HEK293 (cell line): ENCODE data around the gene TBC1D5.

Experiments
- CTCF ChIA-PET: fragments of 350-600 bp; formaldehyde crosslinking; extraction: SDS; loops from one replicate; lab custom pipeline; 2021; ENCODE audit warnings: antibody characterized with exemption; lab: Yijun Ruan, JAX
- POLR2A ChIA-PET: fragments of 300-600 bp; formaldehyde crosslinking; extraction: SDS; loops from one replicate; lab custom pipeline; 2020; ENCODE audit warnings: antibody characterized with exemption, inconsistent platforms; lab: Yijun Ruan, JAX
- H3K27ac ChIP-seq: fragments of 200-500 bp; sonication (Bioruptor generic); 2 replicates; pipeline ENCODE4 v1.5.1; 2014; ENCODE audit warnings: low read depth, low read length, control low read depth, inconsistent platforms; ENCODE audit errors: extremely low read depth
- H3K36me3 ChIP-seq, 2 experiments: fragments of 200-500 bp in 1 of 2; sonication (Bioruptor generic) in 1 of 2; 1 replicate in 1 of 2; 2 replicates in 1 of 2; pipeline ENCODE4 v1.5.1; 2014 to 2017; ENCODE audit warnings: inconsistent platforms in 2 of 2, low read length in 2 of 2; ENCODE audit not compliant: control insufficient read depth in 2 of 2, insufficient read depth in 1 of 2
- H3K4me1 ChIP-seq: fragments of 200-500 bp; sonication (Bioruptor generic); 2 replicates; pipeline ENCODE4 v1.5.1; 2014; ENCODE audit warnings: mild to moderate bottlenecking, low read length, inconsistent platforms; ENCODE audit not compliant: control insufficient read depth, insufficient read depth
- H3K4me3 ChIP-seq: 2 replicates; pipeline ENCODE4 v1.5.1; 2011; ENCODE audit warnings: low read depth, mild to moderate bottlenecking, control low read depth, low read length, moderate library complexity
- H3K9me3 ChIP-seq: fragments of 200-500 bp; sonication (Bioruptor generic); 2 replicates; pipeline ENCODE4 v1.5.1; 2014; ENCODE audit warnings: low read depth, low read length, inconsistent platforms; ENCODE audit not compliant: control insufficient read depth, insufficient read depth
- BCL11A ChIP-seq: fragments of 450-650 bp; formaldehyde crosslinking; IDR thresholded peaks from 2 replicates; pipeline ENCODE4 v1.5.1; 2016; ENCODE audit warnings: low read depth, missing biosample characterization, missing genetic modification characterization
- KLF1 ChIP-seq: fragments of 450-650 bp; formaldehyde crosslinking; IDR thresholded peaks from 2 replicates; pipeline ENCODE4 v1.5.1; 2016; ENCODE audit warnings: missing biosample characterization, missing genetic modification characterization
- KLF7 ChIP-seq: fragments of 450-650 bp; formaldehyde crosslinking; IDR thresholded peaks from 2 replicates; pipeline ENCODE4 v1.5.1; 2016; ENCODE audit warnings: missing biosample characterization, missing genetic modification characterization, borderline replicate concordance
- SETDB1 ChIP-seq: IDR thresholded peaks from one replicate; pipeline ENCODE4 v1.6.1; 2017; ENCODE audit warnings: mild to moderate bottlenecking, low read length, moderate library complexity, mixed read lengths; ENCODE audit not compliant: insufficient read length
- ZIC2 ChIP-seq: fragments of 450-650 bp; formaldehyde crosslinking; IDR thresholded peaks from 2 replicates; pipeline ENCODE4 v1.5.1; 2016; ENCODE audit warnings: missing biosample characterization, missing genetic modification characterization
- ZNF121 ChIP-seq: fragments of 450-650 bp; formaldehyde crosslinking; IDR thresholded peaks from 2 replicates; pipeline ENCODE4 v1.5.1; 2016; ENCODE audit warnings: missing biosample characterization, missing genetic modification characterization
- ZNF138 ChIP-seq: fragments of 450-650 bp; formaldehyde crosslinking; IDR thresholded peaks from 2 replicates; pipeline ENCODE4 v1.5.1; 2016; ENCODE audit warnings: missing biosample characterization, missing genetic modification characterization, borderline replicate concordance
- ZNF140 ChIP-seq: fragments of 450-650 bp; formaldehyde crosslinking; IDR thresholded peaks from 2 replicates; pipeline ENCODE4 v1.5.1; 2016; ENCODE audit warnings: missing biosample characterization, missing genetic modification characterization
- ZNF169 ChIP-seq: fragments of 450-650 bp; formaldehyde crosslinking; IDR thresholded peaks from 2 replicates; pipeline ENCODE4 v1.5.1; 2016; ENCODE audit warnings: missing biosample characterization, missing genetic modification characterization
- ZNF19 ChIP-seq: fragments of 450-650 bp; formaldehyde crosslinking; IDR thresholded peaks from 2 replicates; pipeline ENCODE4; 2016; ENCODE audit warnings: missing biosample characterization, missing genetic modification characterization, low read depth
- ZNF221 ChIP-seq: fragments of 450-650 bp; formaldehyde crosslinking; IDR thresholded peaks from 2 replicates; pipeline ENCODE4 v1.5.1; 2017; ENCODE audit warnings: missing biosample characterization, missing genetic modification characterization, borderline replicate concordance
- ZNF23 ChIP-seq: fragments of 450-650 bp; formaldehyde crosslinking; IDR thresholded peaks from 2 replicates; pipeline ENCODE4 v1.5.1; 2016; ENCODE audit warnings: missing biosample characterization, missing genetic modification characterization, borderline replicate concordance
- ZNF391 ChIP-seq: fragments of 450-650 bp; formaldehyde crosslinking; IDR thresholded peaks from 2 replicates; pipeline ENCODE4 v1.5.1; 2016; ENCODE audit warnings: low read depth, missing biosample characterization, missing genetic modification characterization, borderline replicate concordance
- ZNF423 ChIP-seq: fragments of 450-650 bp; formaldehyde crosslinking; IDR thresholded peaks from 2 replicates; pipeline ENCODE4 v1.5.1; 2016; ENCODE audit warnings: missing biosample characterization, missing genetic modification characterization
- ZNF530 ChIP-seq: fragments of 450-650 bp; formaldehyde crosslinking; IDR thresholded peaks from 2 replicates; pipeline ENCODE4 v1.5.1; 2016; ENCODE audit warnings: low read depth, missing biosample characterization, missing genetic modification characterization
- ZNF548 ChIP-seq: fragments of 450-650 bp; formaldehyde crosslinking; IDR thresholded peaks from 2 replicates; pipeline ENCODE4 v1.5.1; 2016; ENCODE audit warnings: missing biosample characterization, missing genetic modification characterization
- ZNF571 ChIP-seq: fragments of 450-650 bp; formaldehyde crosslinking; IDR thresholded peaks from 2 replicates; pipeline ENCODE4 v1.5.0; 2017; ENCODE audit warnings: missing biosample characterization, missing genetic modification characterization
- ZNF585B ChIP-seq: fragments of 450-650 bp; formaldehyde crosslinking; IDR thresholded peaks from 2 replicates; pipeline ENCODE4 v1.5.1; 2016; ENCODE audit warnings: missing biosample characterization, missing genetic modification characterization
- ZNF768 ChIP-seq: fragments of 450-650 bp; formaldehyde crosslinking; IDR thresholded peaks from 2 replicates; pipeline ENCODE4 v1.5.1; 2018; ENCODE audit warnings: missing biosample characterization, mild to moderate bottlenecking, missing genetic modification characterization
- TF ChIP-seq, protein P1 (sequence below): fragments of 450-650 bp; formaldehyde crosslinking; IDR thresholded peaks from 2 replicates; pipeline ENCODE4 v1.5.1; 2017; ENCODE audit warnings: missing biosample characterization, missing genetic modification characterization
- TF ChIP-seq, protein P2 (sequence below): fragments of 450-650 bp; formaldehyde crosslinking; IDR thresholded peaks from 2 replicates; pipeline ENCODE4 v1.5.1; 2016; ENCODE audit warnings: missing biosample characterization, missing genetic modification characterization, borderline replicate concordance
- TF ChIP-seq, protein P3 (sequence below): IDR thresholded peaks from 2 replicates; pipeline ENCODE4 v1.6.1; 2011; ENCODE audit warnings: mild to moderate bottlenecking, low read depth, low read length, borderline replicate concordance
- TF ChIP-seq, protein P4 (sequence below): fragments of 450-650 bp; formaldehyde crosslinking; IDR thresholded peaks from 2 replicates; pipeline ENCODE4 v1.5.1; 2017; ENCODE audit warnings: missing biosample characterization, mild to moderate bottlenecking, missing genetic modification characterization, moderate library complexity

The TBC1D5 gene

DNA sequence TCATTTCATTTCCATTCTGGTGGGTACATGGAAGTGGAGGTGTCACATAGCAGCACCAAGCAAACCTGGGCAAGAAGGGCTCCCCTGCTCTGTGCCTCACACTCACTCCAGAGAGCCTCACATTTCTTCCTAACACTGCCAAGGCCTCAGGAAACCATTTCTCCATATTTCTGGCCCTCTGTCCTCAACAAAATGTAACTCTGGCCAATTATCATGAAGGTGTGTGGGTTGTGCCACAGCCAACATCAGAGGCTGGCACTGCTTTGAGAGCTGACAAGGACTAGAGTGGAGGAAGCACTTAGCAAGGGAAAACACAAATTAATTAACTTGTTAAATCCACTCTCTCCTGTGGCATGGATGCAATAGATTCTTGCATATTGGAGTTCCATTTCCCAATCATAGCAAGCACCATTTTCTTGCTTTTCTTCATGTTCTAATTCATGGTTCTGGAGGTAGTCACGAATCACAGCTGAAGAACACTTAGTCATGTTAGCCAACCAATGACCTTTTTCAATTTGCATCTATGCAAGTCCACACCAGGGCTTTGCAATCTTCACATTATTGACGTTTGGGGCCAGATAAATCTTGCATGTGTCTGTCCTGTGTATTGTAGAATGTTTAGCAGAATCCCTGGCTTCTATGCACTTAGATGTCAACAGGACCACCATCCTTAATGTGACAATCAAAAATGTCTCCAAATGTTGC lies 616.5 kb downstream of the TBC1D5 start:
- POLR2A ChIA-PET: interaction anchor here (0.7 kb wide), 1 partner anchor 276 kb away, joined by 3 read pairs; no protein-coding TSS in a partner anchor

DNA sequence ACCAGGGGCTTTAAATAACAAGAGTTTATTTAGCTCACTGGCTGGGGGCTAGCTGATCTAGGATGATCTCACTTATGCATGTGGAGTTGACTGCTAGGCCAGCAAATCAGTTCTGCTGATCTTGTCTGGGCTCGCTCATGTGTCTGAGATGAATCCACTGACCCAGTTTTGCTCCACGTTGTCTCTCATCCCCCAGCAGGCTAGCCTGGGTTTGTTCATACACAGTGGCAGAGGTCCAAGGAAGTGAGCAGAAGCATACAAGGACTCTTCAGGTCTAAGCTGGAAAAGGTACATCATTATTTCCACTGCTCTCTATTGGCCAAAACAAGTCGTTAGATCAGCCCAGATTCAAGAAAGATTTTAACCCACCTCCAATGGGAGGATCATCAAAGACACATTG lies 619.7 kb downstream of the TBC1D5 start:
- Histone ChIP-seq H3K9me3 (no peaks in the 10 kb centered on the region), H3K4me1 (no peaks in the 10 kb centered on the region), H3K4me3 (no peak overlapping the region), H3K36me3 (no peaks in the 10 kb centered on the region), H3K27ac (no peak overlapping the region)
- CTCF ChIA-PET: no interaction called here
- TF ChIP-seq SETDB1 (no peak), ZNF121 (tag by site-specific recombination) (no peak), ZNF768 (tag by site-specific recombination) (no peak), ZNF571 (no peak)
- TF ChIP-seq, protein P1, sequence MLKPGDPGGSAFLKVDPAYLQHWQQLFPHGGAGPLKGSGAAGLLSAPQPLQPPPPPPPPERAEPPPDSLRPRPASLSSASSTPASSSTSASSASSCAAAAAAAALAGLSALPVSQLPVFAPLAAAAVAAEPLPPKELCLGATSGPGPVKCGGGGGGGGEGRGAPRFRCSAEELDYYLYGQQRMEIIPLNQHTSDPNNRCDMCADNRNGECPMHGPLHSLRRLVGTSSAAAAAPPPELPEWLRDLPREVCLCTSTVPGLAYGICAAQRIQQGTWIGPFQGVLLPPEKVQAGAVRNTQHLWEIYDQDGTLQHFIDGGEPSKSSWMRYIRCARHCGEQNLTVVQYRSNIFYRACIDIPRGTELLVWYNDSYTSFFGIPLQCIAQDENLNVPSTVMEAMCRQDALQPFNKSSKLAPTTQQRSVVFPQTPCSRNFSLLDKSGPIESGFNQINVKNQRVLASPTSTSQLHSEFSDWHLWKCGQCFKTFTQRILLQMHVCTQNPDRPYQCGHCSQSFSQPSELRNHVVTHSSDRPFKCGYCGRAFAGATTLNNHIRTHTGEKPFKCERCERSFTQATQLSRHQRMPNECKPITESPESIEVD (tag by site-specific recombination): no peak
- POLR2A ChIA-PET: no interaction called here

More for the DNA sequence above, 616.5 kb downstream of the TBC1D5 start:
- Histone ChIP-seq H3K9me3 (no peaks in the 10 kb centered on the region), H3K36me3 (no peaks in the 10 kb centered on the region), H3K4me1 (no peaks in the 10 kb centered on the region), H3K4me3 (no peak overlapping the region)
- CTCF ChIA-PET: no interaction called here
- TF ChIP-seq ZNF423: no peak
- TF ChIP-seq, protein P2, sequence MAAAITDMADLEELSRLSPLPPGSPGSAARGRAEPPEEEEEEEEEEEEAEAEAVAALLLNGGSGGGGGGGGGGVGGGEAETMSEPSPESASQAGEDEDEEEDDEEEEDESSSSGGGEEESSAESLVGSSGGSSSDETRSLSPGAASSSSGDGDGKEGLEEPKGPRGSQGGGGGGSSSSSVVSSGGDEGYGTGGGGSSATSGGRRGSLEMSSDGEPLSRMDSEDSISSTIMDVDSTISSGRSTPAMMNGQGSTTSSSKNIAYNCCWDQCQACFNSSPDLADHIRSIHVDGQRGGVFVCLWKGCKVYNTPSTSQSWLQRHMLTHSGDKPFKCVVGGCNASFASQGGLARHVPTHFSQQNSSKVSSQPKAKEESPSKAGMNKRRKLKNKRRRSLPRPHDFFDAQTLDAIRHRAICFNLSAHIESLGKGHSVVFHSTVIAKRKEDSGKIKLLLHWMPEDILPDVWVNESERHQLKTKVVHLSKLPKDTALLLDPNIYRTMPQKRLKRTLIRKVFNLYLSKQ (tag by site-specific recombination): no peak
- no peak for TF ChIP-seq ZNF169 (tag by site-specific recombination)
- TF ChIP-seq, all 188 proteins: peak for 0
- H3K27ac ChIP-seq: no peak overlapping the region

DNA sequence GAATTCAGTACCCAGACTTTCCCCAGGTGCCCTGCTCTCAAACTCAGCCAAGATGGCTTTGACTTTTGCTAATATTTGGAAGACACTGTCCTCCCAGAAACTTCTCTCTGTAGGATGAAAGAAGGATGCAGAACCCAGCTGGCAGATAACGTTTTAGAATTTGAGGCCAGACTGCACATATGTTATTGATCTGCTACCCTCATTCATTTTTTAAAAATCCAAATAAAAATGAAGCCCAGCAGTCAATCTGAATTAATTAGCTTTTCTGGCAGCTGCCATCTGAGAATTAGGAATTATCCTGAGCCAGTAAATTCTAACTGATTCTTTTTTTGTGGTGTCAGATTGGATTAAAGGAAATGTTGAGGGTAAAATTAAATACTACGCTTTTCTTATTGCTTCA lies 621.1 kb downstream of the TBC1D5 start:
- Histone ChIP-seq H3K27ac (no peak overlapping the region), H3K9me3 (no peaks in the 10 kb centered on the region), H3K36me3 (no peaks in the 10 kb centered on the region), H3K4me1 (no peaks in the 10 kb centered on the region), H3K4me3 (no peak overlapping the region)
- ChIA-PET CTCF (no interaction called here), POLR2A (no interaction called here)
- TF ChIP-seq, protein P3, sequence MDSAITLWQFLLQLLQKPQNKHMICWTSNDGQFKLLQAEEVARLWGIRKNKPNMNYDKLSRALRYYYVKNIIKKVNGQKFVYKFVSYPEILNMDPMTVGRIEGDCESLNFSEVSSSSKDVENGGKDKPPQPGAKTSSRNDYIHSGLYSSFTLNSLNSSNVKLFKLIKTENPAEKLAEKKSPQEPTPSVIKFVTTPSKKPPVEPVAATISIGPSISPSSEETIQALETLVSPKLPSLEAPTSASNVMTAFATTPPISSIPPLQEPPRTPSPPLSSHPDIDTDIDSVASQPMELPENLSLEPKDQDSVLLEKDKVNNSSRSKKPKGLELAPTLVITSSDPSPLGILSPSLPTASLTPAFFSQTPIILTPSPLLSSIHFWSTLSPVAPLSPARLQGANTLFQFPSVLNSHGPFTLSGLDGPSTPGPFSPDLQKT: no peak
- TF ChIP-seq ZNF138 (tag by site-specific recombination) (no peak), BCL11A (tag by site-specific recombination) (no peak), ZNF140 (tag by site-specific recombination) (no peak), ZNF768 (tag by site-specific recombination) (no peak), ZNF391 (tag by site-specific recombination) (no peak), ZNF221 (tag by site-specific recombination) (no peak), ZNF530 (no peak), ZNF585B (tag by site-specific recombination) (no peak), KLF7 (tag by site-specific recombination) (no peak), KLF1 (tag by site-specific recombination) (no peak), ZNF23 (tag by site-specific recombination) (no peak), ZNF548 (tag by site-specific recombination) (no peak), ZNF19 (tag by site-specific recombination) (no peak), ZIC2 (tag by site-specific recombination) (no peak)
- TF ChIP-seq, protein P4, sequence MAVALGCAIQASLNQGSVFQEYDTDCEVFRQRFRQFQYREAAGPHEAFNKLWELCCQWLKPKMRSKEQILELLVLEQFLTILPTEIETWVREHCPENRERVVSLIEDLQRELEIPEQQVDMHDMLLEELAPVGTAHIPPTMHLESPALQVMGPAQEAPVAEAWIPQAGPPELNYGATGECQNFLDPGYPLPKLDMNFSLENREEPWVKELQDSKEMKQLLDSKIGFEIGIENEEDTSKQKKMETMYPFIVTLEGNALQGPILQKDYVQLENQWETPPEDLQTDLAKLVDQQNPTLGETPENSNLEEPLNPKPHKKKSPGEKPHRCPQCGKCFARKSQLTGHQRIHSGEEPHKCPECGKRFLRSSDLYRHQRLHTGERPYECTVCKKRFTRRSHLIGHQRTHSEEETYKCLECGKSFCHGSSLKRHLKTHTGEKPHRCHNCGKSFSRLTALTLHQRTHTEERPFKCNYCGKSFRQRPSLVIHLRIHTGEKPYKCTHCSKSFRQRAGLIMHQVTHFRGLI (tag by site-specific recombination): no peak
